Activated CD8-positive, alpha-beta memory T cell treated with anti-CD3 and anti-CD28 coated beads, Interleukin-2, amount 50 U/mL, for 24 hours (primary cell): ENCODE measurements around the gene CEL.

ENCODE experiments used
- DNase-seq: peaks from one replicate; pipeline ENCODE4 v3.0.0-alpha.2; 2020; ENCODE audit errors: extremely low read depth

The CEL gene

GRCh38 chr9:133103987-133104505, 42.3 kb downstream of the CEL start:
- DNase-seq = no peak

- DNase-seq = no peak
Measured at GRCh38 chr9:133104718-133105460, 43.1 kb downstream of the CEL start.

- DNase-seq = no peak
Measured at GRCh38 chr9:133105461-133105770, 43.6 kb downstream of the CEL start.

- DNase-seq = no peak
Measured at GRCh38 chr9:133106511-133107244, 44.9 kb downstream of the CEL start.

GRCh38 chr9:133107245-133107722, 45.5 kb downstream of the CEL start:
- DNase-seq = no peak

- DNase-seq = no peak
Measured at GRCh38 chr9:133107961-133108793, 46.4 kb downstream of the CEL start.

- no peak for DNase-seq
Measured at GRCh38 chr9:133108794-133109641, 47.2 kb downstream of the CEL start.

GRCh38 chr9:133109931-133110650, 48.3 kb downstream of the CEL start:
- no peak for DNase-seq

- no peak for DNase-seq
Measured at GRCh38 chr9:133111808-133112662, 50.3 kb downstream of the CEL start.

- no peak for DNase-seq
Measured at GRCh38 chr9:133112663-133113026, 50.9 kb downstream of the CEL start.

GRCh38 chr9:133113163-133113948, 51.6 kb downstream of the CEL start:
- DNase-seq = no peak

GRCh38 chr9:133113949-133114885, 52.4 kb downstream of the CEL start:
- no peak for DNase-seq

GRCh38 chr9:133114886-133115603, 53.3 kb downstream of the CEL start:
- no peak for DNase-seq

GRCh38 chr9:133115604-133116345, 54.0 kb downstream of the CEL start:
- DNase-seq = no peak

- DNase-seq = no peak
Measured at GRCh38 chr9:133116346-133117231, 54.8 kb downstream of the CEL start.
